Pons (tissue), 1 donor: ENCODE results near the gene RNF126.
"Not testable (repeated sequence)": the region's sequence is repeated elsewhere in the genome, so short reads cannot be mapped to it uniquely, and the experiment has no call there.

Source experiments
- DNase-seq: peaks from one replicate; pipeline ENCODE4 v3.0.0-alpha.2; 2016; ENCODE audit warnings: low spot score

Gene RNF126

DNA sequence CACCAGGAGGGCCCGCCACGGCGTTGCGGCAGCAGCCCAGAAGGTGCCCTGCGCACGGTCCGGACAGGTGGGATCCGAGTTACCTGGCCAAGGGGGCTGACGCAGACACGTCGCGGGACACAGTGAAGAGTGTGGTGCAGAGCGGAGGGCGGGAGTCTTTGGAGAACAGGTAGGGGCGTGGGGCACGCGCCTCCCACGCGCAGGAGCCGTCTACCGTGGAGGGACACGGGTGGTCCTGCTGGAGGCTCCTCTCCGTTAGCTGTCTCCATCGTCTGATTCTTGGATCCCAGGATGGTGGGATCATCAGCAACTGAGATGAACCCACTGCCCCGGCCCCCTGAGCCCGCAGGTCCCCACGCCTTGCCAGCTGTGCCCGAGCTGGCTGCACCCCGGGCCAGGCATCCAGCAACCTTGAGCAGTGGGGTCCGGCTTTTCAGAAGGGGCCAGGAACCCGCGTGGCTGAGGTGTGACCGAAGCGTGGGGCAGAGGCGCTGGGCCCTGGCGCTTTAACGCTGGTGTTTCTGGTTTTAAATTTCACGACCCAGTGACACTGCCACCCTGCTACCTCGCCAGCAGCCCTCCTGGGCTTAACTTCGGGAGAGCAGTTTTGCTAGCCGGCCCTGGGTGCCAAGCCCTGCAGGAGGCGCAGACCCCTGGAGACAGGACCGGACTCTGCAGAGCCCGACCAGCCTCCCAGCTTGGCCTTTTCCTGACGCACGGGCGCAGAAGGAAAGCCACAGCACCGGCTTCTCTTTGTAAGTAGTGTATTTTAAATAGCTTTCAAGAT lies 16.0 kb downstream of the RNF126 start:
- DNase-seq: no peak

DNA sequence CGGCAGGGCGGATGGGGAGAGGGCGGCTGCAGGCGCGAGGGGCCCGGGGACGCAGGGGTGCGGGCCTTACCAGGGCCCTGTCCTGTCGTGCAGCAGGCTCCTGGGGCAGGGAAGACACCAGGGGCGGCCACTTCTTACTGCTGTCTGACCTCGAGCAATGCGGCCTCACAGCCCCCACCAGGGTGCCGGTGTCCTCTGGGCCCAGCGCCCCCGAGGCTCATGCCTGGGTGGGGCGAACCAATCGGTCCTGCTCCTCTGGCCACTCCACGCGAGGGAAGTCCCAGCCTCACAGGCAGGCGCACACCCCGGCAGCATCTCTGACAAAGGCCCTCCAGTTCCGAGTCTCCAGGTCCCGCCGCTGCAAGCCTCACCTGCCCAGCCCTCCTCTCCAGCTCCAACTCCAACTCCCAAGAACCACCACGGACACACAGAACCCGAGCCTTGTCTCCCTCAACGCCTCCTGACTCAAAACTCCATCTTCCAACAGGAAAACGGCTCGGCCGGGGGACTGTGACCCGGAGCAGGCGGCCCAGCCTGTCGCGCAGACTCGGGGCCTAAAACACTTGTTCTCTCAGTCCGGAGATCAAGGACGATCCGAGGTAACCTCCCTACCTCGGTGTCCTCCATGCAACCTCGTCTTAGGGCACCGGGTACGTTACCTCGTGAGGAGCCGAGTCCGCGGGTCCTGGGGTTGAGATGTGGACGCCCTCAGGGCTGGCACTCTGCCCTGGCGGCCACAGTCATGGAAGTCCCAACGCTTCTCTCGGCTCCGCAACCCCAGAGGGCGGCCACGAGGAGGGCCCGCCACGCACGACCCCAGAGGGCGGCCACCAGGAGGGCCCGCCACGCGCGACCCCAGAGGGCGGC lies 16.9 kb downstream of the RNF126 start:
- DNase-seq: no peak

DNA sequence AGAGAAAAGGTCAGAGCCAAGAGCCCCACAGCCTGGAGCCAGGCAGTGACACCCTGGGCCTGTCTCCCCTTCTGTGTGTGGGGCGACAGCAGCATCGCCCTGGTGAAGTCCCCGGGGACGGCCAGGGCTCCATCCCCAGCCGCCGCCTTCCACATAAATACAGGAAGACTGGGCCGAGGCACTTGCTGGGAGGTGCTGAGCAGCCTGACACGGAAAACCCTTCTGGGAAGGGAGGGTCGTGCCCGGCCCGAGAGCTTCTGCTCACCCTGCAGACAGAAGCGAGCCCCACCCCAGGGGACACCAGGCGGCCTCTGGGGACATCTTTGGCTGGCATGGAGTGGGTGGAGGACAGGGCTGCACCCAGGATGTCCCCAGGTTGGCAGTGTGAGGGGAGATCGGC lies 18.2 kb downstream of the RNF126 start:
- no peak for DNase-seq

DNA sequence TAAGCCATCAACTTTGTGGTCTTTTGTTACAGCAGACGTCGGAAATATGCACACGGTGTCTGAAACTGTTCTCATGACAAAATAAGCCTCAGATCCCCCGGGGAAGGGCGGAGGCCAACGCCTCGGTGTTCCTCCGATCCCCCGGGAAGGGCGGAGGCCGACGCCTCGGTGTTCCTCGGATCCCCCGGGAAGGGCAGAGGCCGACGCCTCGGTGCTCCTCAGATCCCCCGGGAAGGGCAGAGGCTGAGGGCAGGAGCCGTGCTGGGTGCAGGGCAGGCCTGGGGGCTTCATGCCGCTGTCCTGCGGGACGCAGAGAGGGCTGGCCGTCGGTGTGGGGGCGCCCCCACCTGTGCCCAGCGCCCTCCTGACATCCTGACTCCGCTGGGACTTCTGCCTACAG lies 18.7 kb downstream of the RNF126 start:
- DNase-seq: no peak

DNA sequence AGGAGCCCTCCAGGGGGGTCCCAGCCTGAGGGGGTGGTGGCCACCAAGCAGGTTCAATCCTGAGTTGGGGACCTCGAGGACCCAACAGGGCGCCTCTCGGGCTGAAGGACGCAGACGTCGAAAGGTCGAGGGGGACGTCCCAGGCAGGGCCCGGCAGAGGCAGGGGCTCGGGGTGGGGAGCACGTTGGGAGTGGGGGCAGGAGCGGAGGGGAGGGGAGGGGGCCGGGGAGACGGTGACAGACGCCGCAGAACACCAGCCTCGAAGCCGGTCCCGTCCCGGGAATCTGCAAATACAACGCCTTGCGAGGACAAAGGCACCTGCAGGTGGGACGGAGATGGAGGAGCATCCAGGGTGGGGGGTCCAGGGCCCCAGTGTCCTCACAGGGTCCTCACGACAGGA lies 19.3 kb downstream of the RNF126 start:
- DNase-seq: no peak

DNA sequence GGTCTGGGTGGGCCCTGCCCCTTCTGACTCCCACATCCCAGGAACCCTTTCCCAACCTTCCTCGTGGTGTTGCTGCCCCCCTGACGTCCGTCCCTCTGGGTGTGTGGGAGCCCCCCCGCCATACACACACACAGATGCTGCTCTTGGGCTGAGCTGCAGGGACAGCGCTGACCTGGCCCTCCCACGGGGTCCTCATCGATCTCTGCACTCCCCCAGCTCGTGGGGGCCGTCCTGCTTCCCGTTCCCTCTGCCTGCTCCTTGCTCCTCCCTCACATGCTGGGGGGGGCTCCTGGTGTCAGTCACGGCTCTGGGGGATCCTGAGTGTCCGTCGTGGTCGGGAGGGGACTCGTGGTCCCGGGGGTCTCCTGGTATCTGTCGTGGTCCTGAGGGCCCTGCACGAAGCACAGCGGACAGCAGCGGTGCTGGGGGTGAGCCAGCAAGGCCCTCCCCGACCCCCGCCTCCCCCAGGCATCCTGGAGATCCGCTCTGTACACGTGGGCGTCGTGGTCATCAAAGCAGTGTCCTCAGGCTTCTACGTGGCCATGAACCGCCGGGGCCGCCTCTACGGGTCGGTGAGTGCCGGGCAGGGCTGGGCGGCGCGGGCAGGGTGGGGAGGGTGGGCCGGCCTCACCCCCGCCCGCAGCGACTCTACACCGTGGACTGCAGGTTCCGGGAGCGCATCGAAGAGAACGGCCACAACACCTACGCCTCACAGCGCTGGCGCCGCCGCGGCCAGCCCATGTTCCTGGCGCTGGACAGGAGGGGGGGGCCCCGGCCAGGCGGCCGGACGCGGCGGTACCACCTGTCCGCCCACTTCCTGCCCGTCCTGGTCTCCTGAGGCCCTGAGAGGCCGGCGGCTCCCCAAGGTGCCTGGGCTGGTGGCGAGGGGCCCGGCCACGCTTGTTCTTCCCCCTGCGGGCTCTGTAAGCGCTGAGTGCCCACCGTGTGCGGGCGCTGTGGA lies 20.0 kb downstream of the RNF126 start:
- no peak for DNase-seq

DNA sequence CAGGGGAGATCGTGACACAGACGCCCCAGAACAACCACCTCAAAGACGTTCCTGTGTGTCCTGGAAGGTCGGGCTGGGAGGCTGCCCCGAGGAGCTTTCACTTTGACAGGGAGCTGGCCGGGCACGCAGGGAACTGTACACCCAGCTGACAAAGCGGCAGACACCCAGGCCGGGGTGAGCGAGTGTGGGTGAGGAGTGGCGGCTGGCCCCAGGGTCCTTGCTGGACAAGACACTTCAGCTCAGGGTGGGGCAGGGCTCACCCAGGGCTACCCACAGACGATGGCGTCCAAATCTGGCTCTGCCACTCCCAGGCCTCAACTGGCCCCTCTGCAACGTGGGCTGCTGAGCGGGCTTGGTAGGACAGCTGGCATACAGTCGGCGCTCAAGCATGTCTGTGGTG lies 21.3 kb downstream of the RNF126 start:
- DNase-seq: no peak

DNA sequence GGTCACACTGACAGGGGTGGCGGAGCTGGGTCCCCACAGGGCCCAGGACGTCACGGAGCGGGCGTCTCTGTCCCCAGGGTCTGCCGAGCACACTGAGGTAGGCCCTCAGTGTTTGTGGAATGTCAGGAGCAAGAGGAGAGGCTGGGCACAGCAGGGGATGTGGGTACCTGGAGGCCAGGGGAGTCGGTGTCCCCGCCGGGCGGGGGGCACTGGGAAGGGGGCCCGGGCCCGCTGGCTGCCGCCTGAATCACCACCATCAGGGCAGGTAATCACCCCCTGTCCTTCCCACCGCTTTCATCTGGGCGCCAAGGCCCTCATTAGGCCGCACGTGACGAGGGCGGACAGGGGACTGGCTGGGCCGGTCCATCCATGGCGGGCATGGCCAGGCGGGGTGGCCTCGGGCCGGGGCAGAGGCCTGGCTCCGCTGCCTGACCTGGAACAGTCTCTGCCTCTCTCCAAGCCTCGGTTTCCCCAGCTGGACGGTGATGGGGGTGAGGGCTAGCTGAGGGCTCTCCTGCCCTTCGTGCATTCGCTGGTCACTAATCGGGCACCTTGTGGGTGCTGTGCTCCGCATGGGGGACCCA lies 22.3 kb downstream of the RNF126 start:
- DNase-seq: no peak

DNA sequence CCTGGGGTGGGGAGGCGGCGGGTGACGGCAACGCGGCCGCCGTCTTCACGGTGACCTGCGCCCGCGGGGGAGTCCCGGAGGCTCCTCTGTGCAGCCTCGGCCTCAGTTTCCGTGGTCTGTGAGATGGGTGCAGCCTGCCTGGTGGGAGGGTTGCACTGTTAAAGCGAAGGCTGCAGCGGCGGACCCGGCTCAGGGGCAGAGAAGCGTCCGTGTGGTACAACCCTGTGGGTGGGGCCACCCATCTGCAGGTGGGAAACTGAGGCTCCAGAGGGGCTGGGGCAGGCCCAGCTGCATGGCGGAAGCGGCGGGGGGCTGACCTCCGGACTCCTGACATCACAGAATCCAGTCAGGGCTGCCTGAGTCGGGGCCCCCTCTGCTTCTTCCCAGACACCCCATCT lies 22.9 kb downstream of the RNF126 start:
- DNase-seq: no peak

DNA sequence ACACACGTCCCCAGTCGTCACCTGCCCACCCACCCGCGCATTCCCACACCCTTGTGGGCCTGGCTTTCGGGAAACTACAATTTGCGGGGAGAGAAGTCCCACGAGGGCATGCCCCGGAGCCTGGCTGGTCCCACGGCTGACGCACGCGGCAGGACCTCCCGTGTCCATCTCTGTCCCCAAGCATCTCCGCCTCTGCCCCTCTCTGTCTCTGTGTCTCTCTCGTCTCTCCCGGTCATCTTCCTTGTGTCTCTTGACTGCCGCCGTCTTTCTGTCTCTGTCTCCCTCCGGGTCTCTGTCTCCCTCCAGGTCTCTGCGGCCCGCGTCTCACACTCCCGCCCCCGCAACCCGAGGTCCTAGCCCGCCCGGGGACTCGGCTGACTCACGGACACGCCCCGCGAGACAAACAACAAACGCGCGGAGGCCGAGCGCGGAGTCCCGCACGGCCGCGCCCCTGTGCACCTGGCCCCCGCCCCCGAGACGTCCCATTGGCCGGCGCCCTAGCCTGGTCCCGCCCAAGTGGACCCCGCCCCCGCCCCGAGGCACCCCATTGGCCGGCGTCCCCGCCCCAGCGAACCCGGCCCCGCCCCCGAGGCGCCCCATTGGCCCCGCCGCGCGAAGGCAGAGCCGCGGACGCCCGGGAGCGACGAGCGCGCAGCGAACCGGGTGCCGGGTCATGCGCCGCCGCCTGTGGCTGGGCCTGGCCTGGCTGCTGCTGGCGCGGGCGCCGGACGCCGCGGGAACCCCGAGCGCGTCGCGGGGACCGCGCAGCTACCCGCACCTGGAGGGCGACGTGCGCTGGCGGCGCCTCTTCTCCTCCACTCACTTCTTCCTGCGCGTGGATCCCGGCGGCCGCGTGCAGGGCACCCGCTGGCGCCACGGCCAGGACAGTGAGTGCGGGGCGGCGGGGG lies 23.5 kb downstream of the RNF126 start, which contains the start of gene FGF22:
Gene FGF22, plus strand, starts transcription at position 627 of the 908 bp plus-strand sequence. Its CDS starts 47 bp downstream, at position 674.
- DNase-seq: peak; percentile 71

DNA sequence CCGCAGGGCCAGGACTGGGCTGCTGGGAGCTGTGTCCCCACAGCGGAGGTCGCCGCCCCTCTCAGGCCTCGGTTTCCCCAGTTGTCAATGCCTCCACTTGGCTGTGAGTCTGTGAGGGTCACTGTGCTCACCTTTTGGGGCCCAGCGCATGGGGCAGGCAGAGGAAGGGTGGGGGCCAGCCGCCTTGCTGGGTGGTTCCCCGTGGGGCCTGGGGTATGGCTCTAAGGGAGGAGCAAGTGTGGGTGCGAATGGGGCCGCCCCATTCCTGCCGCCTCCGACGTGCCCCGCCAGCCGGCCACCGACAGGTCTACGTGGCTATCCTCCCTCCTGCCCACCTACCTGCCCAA lies 24.1 kb downstream of the RNF126 start:
- DNase-seq: no peak

DNA sequence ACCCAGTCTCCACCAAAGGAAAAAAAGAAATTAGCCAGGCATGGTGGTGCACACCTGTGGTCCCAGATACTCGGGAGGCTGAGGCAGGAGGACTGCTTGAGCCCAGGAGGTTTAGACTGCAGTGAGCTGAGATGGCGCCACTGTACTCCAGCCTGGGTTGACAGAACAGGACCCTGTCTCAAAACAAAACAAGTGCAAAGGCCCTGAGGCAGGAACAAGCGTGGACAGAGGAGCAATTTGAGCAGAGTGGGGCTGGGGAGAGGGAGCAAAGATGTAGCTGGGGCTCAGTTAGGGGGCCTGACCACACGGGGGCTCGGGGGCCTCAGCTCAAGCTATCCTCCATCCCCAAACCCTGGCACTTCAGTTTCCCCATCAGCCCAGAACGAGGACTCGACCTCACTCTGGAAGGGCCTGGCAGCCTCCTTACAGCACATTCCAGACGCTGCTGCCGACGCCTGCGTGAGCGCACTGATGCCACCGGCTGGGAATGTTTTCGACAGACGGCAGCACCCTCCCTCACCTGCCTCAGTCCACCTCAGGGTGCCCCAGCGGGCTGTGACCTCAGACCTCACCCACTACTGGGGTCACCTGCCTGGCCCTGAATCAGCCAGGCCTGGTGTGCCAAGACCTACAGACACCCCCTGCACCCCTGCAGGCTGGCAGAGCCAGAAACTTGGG lies 27.9 kb downstream of the RNF126 start:
- DNase-seq: no peak

DNA sequence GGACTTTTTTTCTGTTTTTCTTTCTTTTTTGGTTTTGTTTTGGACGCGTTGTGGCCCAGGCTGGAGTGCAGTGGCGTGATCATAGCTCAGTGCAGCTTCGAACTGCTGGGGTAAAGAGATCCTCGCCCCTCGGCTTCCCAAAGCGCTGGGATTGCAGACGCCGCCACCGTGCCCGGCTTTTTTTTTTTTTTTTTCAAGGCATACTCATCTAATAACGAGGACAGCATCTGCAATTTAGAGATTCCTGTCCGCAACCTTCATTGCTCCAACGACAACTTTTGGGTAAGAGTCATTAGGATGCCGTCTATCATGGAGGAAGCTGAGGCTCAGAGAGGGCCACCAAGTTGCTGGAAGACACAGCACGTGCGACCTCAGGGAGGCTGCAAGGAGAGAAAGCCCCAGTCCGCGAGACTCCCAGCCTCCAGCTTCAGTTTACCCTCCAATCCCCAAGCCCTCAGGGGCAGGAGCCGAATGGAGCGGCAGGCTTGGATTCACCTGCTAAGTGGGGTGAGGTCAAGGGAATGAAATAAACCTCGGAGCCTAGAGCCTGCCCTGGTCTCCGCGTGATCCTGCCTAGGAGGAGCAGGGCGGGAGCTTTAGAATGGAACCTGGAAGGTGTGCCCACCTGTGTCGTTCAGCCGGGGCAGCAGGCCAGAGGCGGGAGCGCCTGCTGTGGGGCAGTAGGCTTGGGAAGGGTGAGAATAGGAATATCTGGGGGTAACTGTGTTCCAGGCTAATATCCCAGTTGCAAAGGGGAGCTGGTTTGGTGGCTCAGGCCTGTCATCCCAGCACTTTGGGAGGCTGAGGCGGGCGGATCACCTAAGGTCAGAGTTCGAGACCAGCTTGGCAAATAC lies 29.0 kb downstream of the RNF126 start:
- DNase-seq: no peak

DNA sequence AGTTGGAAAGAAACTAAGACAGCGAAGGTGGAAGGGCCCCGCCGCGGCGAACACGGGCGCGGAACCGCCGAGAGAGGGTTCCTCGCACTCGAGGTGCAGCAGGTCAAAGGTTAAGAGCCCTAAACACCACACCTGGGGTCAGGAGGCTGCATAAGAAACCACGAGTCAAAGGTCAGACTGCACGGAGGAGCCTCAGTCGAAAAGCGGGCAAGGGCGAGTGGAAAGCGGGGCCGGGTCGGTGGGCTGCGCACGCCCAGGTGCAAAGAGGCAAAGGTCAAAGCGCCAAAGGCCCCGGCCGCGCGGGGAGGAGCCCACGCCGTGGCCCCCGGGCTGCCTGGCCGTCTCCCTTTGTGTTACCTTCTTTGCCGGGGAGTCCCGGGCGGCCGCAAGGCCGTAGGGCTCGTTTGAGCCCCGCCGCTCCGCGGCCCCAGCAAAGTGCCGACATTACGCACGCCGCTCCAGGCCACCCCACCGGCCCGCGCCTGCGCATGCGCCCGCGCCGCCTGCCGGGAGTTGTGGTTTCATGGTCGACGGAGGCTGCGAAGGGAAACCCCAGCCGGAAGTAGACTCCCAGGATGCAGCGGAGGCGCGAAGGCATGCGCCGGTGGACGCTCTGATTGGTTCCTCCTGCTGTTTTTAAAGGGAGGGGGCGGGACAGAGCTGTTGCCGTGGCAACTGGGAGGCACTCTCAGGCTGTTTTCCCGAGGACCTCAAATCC lies 29.8 kb downstream of the RNF126 start, which contains the start of gene POLRMT:
Gene POLRMT, minus strand, starts transcription at position 470 of the 718 bp plus-strand sequence. Its CDS starts 25 bp downstream, at position 445.
- peak; percentile 98 for DNase-seq

DNA sequence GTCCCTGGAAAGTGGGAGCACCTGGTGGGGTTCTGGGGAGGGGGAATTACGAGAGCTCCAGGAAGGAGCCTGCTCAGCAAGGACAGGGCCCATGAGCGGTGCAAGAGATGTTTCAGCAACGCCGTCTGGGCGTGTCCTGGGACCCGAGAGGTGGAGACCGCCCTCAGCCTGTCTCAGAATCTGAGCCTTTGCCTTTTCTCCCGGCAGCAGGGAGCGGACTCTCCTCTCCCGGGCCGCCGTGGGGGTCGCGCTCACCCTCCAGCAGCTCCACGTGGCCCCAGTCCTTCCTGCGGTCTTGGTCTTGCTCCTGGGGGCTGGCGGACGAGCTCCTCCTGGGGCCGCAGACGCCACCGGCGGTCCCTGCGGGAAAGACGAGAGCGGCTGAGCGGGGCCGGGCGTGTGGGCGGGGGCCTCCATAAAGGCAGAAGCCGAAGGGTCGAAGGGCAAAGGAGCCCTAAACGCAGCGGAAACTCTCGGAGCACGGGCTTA lies 30.4 kb downstream of the RNF126 start:
- DNase-seq: no peak

DNA sequence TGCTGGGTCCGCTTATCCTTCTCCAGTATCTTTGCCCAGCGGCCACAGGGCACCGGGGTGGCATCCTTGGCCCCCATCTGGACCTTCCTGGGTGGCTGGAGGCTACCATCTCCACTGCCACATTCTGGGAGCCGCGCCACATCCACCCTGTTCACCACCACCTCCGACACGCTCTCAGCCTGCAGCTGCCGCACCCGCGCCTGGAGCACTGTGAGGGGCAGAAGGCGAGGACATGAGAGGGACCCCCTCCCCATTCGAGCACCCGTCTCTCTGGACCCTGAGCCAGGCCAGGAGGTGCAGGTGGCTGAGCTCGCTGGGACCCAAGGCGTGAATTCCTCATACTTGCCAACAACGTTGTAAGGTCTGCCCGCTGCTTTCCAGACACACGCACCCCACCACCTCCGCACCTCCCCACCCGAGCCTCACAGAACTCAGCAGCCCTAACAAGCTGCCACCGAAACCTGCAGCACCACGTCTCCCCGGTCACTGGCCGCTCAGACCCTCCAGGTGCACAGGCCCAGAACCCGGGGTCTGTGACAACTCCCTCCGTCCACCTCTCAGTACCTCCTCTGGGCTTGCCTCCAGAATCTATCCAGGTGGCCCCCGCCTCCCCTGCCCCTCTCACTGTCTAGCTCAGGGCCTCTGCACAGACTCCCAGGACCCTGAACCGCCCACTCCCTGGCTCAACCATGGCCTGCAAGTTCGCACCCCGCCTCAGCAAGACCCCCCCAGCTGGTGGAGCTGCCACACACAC lies 32.9 kb downstream of the RNF126 start:
- DNase-seq: no peak

DNA sequence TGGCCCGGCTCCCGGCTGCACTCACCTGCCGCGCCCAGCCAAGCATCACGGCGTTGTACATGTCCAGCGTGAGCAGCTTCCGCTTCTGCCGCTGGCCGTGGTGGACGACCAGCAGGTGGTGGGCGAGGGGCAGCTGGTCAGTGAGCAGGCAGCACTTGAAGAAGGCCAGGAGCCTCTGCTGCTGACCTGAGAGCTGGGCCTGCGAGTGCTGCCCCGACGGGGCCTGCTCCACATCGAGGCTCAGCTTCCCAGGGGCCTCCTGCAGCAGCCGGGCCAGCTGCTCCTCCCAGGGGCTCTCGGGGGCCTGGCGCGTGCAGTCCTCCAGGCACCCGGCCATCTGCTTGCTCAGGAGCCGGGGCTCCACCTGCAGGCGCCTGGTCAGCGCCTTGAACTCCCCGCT lies 33.5 kb downstream of the RNF126 start:
- not testable (repeated sequence) for DNase-seq
